GM19463 (cell line): Measurements from ENCODE around the gene RRH.
"Not testable (repeated sequence)": the region's sequence is repeated elsewhere in the genome, so short reads cannot be mapped to it uniquely, and the experiment has no call there.

Source experiments
- ATAC-seq: cut with Tn5 transposase; IDR thresholded peaks from one replicate; pipeline ENCODE4 v1.9.1; 2021; ENCODE audit warnings: mild to moderate bottlenecking, moderate library complexity; ENCODE audit not compliant: unreplicated experiment

Gene RRH, protein sequence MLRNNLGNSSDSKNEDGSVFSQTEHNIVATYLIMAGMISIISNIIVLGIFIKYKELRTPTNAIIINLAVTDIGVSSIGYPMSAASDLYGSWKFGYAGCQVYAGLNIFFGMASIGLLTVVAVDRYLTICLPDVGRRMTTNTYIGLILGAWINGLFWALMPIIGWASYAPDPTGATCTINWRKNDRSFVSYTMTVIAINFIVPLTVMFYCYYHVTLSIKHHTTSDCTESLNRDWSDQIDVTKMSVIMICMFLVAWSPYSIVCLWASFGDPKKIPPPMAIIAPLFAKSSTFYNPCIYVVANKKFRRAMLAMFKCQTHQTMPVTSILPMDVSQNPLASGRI

GRCh38 chr4:109827672-109828071 is at the start of gene RRH:
Gene RRH, plus strand, starts transcription at chr4:109827972. Its CDS starts 56 bp downstream, at chr4:109828028.
- no peak for ATAC-seq

- not testable (repeated sequence) for ATAC-seq
Observed at GRCh38 chr4:109782092-109782491, 45.7 kb upstream of the RRH start.

DNA sequence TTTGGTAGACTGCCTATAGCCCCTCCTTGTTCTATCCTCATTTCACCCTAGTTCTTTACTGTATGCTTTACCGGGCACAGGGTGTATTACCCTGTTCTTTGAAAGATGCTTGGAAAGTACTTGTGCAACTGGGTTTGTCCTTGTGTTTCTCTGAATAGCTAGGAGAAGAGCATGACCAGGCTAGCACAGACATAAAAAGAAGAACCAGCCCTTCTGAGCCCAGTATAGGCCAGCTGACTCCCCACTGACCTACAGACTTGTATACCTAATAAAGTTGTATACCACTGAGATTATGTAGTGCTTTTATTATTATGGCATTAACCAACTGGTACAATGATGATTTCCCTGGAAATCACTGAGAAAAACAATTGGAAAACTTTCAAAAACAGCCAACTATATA is 40.9 kb upstream of the RRH start:
- ATAC-seq: no peak

DNA sequence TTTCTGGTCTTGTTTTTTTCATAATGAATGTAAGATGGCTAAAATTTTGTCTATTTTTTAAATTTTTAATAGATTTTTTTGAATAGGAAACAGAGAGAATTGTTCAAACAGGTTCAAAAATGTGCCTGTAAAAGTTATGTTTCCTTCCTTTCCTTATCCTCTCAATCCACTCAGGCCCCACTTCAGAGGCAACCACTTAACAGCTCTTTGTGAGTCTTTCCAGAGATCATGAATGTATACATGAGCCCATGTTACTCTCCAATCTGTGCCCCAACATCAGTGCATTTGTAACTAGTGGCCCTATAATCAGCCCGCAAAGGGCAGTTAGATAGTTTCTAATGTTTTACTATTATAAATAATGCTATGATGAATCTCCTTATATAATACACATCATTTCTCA is 40.0 kb upstream of the RRH start:
- no peak for ATAC-seq

DNA sequence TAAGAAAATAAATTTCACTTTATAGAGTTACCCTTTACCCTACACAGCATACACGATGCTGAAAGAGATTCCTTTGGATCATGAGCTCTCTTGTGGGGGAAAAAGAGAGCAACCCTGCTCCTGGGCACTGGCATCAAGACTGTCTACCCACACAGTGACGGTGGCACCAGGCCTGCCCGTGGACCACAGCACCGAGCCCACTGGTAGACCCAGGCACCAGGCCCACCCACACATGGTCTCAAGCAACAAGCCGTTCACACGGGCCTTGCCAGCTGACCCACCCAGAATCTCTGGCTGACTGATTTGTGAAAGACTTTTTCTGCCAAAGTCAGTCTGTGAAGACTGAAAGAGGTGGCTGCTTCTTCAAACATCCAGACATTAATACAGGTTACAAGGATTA is 32.7 kb upstream of the RRH start:
- no peak for ATAC-seq

GRCh38 chr4:109798866-109799265 is 28.9 kb upstream of the RRH start:
- ATAC-seq: no peak

GRCh38 chr4:109801099-109801789 is 26.5 kb upstream of the RRH start:
- no peak for ATAC-seq

DNA sequence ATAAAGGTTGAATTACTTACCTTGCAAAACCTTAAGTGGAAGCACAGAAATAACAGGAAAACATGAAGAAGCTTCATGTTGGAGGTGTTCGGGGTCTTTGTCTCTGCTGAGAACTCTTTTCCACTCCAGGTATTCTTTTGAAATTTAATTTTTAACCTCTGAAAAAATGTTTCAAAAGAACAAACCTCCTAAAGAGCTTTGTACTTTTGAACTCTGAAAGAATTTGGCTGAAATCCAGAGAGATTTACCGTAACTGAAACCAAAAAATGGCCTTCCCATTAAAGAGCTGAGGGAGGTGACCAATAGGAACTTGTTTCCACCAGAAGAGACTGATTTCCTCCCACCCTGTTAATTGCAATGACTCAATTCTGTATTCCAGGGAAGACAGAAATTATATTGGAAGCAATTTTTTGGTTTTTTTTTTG is 25.9 kb upstream of the RRH start, which contains the start of gene CFI:
Gene CFI (minus strand): TSS at position 105 of the 425 bp plus-strand sequence. CDS start 28 bp downstream, at position 77.
- ATAC-seq: no peak

- peak; percentile 74 for ATAC-seq
Observed at GRCh38 chr4:109803924-109804571, 23.7 kb upstream of the RRH start.

GRCh38 chr4:109809655-109810054 is 18.1 kb upstream of the RRH start:
- no peak for ATAC-seq

GRCh38 chr4:109810552-109811387 is 17.0 kb upstream of the RRH start:
- no peak for ATAC-seq

DNA sequence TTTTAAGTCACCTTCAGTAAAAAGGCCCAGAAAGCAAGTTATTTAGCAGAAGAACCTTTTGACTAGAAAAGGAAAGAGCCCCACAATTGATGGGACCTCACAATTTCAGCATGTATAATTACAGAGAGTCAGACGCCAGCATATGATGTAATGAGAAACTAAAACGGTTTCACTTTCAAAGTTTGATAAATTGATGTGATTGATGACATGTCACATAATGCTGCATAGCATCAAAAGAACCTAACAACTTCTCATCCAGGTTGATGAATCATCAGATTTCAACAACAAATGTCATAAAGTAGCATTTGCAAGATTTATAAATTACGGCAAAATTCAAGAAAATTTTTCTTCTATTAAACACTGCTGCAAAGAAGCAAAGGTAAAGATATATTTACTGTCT is 16.1 kb upstream of the RRH start:
- no peak for ATAC-seq

GRCh38 chr4:109815151-109816081 is 12.4 kb upstream of the RRH start, which contains the start of gene GAR1:
Gene GAR1, plus strand, starts transcription at chr4:109815762. Its CDS starts 403 bp downstream, at chr4:109816165.
- ATAC-seq: peak; percentile 99

DNA sequence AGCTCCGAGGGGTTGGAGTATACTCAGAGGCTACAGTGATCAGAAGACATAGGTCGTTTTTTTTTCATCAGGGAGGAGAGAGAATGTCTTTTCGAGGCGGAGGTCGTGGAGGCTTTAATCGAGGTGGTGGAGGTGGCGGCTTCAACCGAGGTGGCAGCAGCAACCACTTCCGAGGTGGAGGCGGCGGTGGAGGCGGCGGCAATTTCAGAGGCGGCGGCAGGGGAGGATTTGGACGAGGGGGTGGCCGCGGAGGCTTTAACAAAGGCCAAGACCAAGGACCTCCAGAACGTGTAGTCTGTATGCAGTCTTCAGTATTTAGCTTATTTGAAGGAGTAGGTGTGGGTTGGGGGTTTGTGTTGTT is 11.7 kb upstream of the RRH start:
- ATAC-seq: no peak

- no peak for ATAC-seq
Observed at GRCh38 chr4:109816894-109817293, 10.9 kb upstream of the RRH start.

DNA sequence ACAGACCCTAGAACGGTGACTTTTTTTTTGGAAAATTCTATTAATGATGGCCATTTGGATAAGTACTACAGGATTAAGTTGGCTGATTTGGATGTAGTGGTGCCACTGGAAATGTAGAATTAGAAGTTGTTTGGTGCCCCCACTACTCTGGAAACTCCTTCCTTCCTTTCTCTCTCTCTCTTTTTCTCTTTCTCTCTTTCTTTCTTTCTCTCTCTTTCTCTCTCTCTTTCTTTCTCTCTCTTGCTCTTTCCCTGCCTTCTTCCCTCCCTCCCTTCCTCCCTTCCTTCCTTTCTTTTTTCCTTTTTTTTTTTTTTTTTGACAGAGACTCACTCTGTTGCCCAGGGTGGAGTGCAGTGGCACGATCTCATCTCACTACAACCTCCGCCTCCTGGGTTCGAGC is 9.5 kb upstream of the RRH start:
- ATAC-seq: no peak

- no peak for ATAC-seq
Observed at GRCh38 chr4:109820563-109820962, 7.2 kb upstream of the RRH start.

DNA sequence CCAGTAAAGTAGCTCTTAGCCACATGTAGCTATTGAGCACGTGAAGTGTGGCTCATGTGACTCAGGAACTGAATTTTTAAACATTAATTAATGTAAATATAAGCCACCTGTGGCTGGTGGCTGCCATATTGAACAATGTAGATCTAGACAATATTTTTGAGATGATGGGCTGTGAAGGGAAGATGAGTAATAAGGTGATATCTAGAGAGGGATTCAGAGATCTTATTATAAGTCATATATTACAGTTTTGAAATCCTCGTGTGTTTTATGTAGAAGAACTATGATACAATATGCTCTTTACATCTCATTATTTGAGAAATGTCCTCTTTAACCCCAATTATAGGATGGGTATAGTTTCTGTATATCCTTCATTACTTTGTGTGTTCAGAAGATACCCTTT is 6.6 kb upstream of the RRH start:
- ATAC-seq: no peak

DNA sequence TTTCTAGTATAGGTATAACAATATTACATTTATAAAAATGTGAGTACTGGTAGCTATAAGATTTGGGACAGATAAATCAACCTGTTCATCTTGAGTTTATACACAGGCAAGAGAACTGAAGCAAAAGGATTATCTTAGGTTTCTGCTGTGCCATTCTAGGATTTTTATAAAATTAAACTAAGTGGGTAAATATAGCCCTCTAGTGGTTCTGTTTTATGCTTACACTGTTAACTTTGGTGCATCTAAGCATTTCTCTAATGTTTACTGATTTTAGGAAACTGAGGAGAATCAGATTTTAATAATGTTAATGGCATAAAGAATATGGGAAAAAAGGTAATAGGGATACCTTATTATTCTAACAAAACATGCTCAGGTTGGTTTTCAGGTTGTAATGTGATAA is 1.1 kb upstream of the RRH start:
- no peak for ATAC-seq

DNA sequence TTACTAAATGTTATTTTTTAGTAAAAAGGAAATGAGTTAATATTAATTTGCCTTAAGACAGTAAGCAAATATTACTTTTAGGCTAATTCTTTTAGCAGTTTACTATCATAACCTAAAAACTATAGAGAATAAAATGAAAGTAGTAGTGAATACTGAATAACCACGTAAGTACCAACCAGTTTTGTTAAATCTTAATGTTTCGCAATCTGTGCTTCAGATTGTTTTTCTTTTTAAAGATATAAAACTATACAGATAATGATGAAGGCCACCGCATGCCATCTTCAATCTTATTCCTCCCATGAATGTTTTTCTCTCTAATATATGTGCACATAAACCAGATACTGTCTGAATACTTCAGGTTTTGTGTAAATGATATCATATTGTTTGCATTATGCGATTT is 6.0 kb downstream of the RRH start:
- no peak for ATAC-seq
